HCT116 (cell line): ENCODE measurements around the gene TEX101. TPM values are rescaled to one million over a fixed set of nuclear protein-coding genes. Genes with fewer than 3 reads are reported as not detected.
"Not testable (repeated sequence)": the region's sequence is repeated elsewhere in the genome, so short reads cannot be mapped to it uniquely, and the experiment has no call there.

ENCODE experiments used
- ATAC-seq: fragments of 200-7000 bp; cut with Tn5 transposase; 2 replicates; pipeline ENCODE4 v1.9.1; 2020; ENCODE audit warnings: mild to moderate bottlenecking, moderate library complexity
- BruUV-seq: library from RNA; stranded (reverse); fragments of 400-500 nt; replicated peaks from 2 replicates; lab custom pipeline; 2021; lab: Mats Ljungman, UMichigan
- CTCF ChIA-PET: fragments of 300-600 bp; sonication (Branson Sonifier 250); formaldehyde crosslinking; loops from one replicate; lab custom pipeline; 2021; ENCODE audit warnings: antibody characterized with exemption; lab: Charles Lee
- POLR2A ChIA-PET: fragments of 300-600, 350-600 bp; sonication (Branson Sonifier 250); formaldehyde crosslinking; loops from one replicate; lab custom pipeline; 2021; ENCODE audit warnings: antibody characterized with exemption; lab: Charles Lee
- RAD21 ChIA-PET, 2 experiments: fragments of 300-600 bp; sonication (Branson Sonifier 250); formaldehyde crosslinking; loops; one replicate each; lab custom pipeline; 2023; ENCODE audit warnings: low total read pairs in 2 of 2; ENCODE audit not compliant: uncharacterized antibody in 2 of 2, unreplicated experiment in 2 of 2, low non-redundant PET in 1 of 2; lab: Charles Lee
- DNase-seq: peaks from one replicate; pipeline ENCODE4 v3.0.0-alpha.2; 2010; ENCODE audit warnings: low read depth, low spot score
- H2AFZ ChIP-seq: fragments of 200-600 bp; shearing (Covaris generic), sonication (generic); 2 replicates; pipeline ENCODE4 v1.6.1; 2017; ENCODE audit warnings: low read depth, mixed run types, mixed read lengths, antibody characterized with exemption, low read length; ENCODE audit not compliant: poor library complexity, severe bottlenecking
- H3K27ac ChIP-seq: 2 replicates; pipeline ENCODE4 v1.5.1; 2012; ENCODE audit warnings: low read depth, low read length
- H3K27me3 ChIP-seq: fragments of 200-600 bp; sonication (generic); 2 replicates; pipeline ENCODE4 v1.6.1; 2016; ENCODE audit warnings: mixed run types, low read length, mixed read lengths; ENCODE audit not compliant: insufficient read depth
- H3K36me3 ChIP-seq, 2 experiments: fragments of 200-500 bp in 1 of 2; fragments of 200-600 bp in 1 of 2; sonication (Bioruptor generic) in 1 of 2; sonication (generic) in 1 of 2; 2 replicates each; pipeline versions ENCODE4 v1.5.1 to v1.6.1; 2014 to 2016; ENCODE audit warnings: low read length in 2 of 2, inconsistent platforms in 1 of 2, mixed read lengths in 1 of 2, mixed run types in 1 of 2; ENCODE audit not compliant: insufficient read depth in 2 of 2, control insufficient read depth in 1 of 2
- H3K4me1 ChIP-seq, 2 experiments: fragments of 200-600 bp in 1 of 2; sonication (generic) in 1 of 2; 2 replicates each; pipeline versions ENCODE4 v1.5.1 to v1.6.1; 2012 to 2017; ENCODE audit warnings: low read length in 2 of 2, inconsistent platforms in 1 of 2, mild to moderate bottlenecking in 1 of 2, mixed read lengths in 1 of 2, mixed run types in 1 of 2, moderate library complexity in 1 of 2; ENCODE audit not compliant: insufficient read depth in 2 of 2, control insufficient read depth in 1 of 2
- H3K4me2 ChIP-seq: fragments of 200-600 bp; sonication (generic); 2 replicates; pipeline ENCODE4 v1.6.1; 2017; ENCODE audit warnings: mixed run types, low read length, mixed read lengths
- H3K4me3 ChIP-seq, 2 experiments: fragments of 200-600 bp in 1 of 2; sonication (generic) in 1 of 2; replicated peaks in 1 of 2; 2 replicates each; pipeline ENCODE4 v1.5.1; 2011 to 2016; ENCODE audit warnings: low read length in 2 of 2, control low read depth in 1 of 2, low read depth in 1 of 2, mild to moderate bottlenecking in 1 of 2, mixed read lengths in 1 of 2, mixed run types in 1 of 2
- H3K79me2 ChIP-seq: fragments of 200-600 bp; sonication (generic); 2 replicates; pipeline ENCODE4 v1.6.1; 2017; ENCODE audit warnings: mild to moderate bottlenecking, mixed run types, low read length, moderate library complexity, mixed read lengths; ENCODE audit not compliant: insufficient read depth
- H3K9ac ChIP-seq: fragments of 200-600 bp; sonication (generic); 2 replicates; pipeline ENCODE4 v1.6.1; 2016; ENCODE audit warnings: low read length, mixed read lengths
- H3K9me2 ChIP-seq: fragments of 200-600 bp; sonication (generic), shearing (Covaris generic); 2 replicates; pipeline ENCODE4 v1.6.1; 2017; ENCODE audit warnings: mixed run types, mild to moderate bottlenecking, moderate library complexity; ENCODE audit not compliant: insufficient read depth
- H3K9me3 ChIP-seq, 2 experiments: fragments of 200-500 bp in 1 of 2; fragments of 200-600 bp in 1 of 2; sonication (Bioruptor generic) in 1 of 2; sonication (generic) in 1 of 2; 2 replicates each; pipeline ENCODE4 v1.6.1; 2014 to 2017; ENCODE audit warnings: low read length in 2 of 2, mixed read lengths in 2 of 2, inconsistent platforms in 1 of 2, low read depth in 1 of 2, mild to moderate bottlenecking in 1 of 2, mixed run types in 1 of 2, moderate library complexity in 1 of 2; ENCODE audit not compliant: control insufficient read depth in 1 of 2, insufficient read depth in 1 of 2
- H4K20me1 ChIP-seq: fragments of 200-600 bp; sonication (generic), shearing (Covaris generic); 2 replicates; pipeline ENCODE4 v1.6.1; 2017; ENCODE audit warnings: mixed run types, mild to moderate bottlenecking, moderate library complexity; ENCODE audit not compliant: insufficient read depth
- EZH2 ChIP-seq: fragments of 200-600 bp; sonication (generic); IDR thresholded peaks from 2 replicates; pipeline ENCODE4 v1.6.1; 2017; ENCODE audit warnings: antibody characterized with exemption, mixed run types
- SRF ChIP-seq: IDR thresholded peaks from 2 replicates; pipeline ENCODE4 v1.6.1; 2012; ENCODE audit warnings: low read depth
- YY1 ChIP-seq: IDR thresholded peaks from 2 replicates; pipeline ENCODE4 v1.6.1; 2011; ENCODE audit warnings: low read length, low read depth, moderate library complexity, mild to moderate bottlenecking; ENCODE audit not compliant: insufficient replicate concordance; ENCODE audit errors: extremely low read depth
- intact Hi-C: fragments of 100-400 bp; cut with micrococcal nuclease; formaldehyde crosslinking; loops from 2 replicates; pipeline ENCODE4 v1.10.0; 2022
- total RNA-seq: library from RNA; stranded (reverse); gene quantifications from one replicate; pipeline ENCODE4 v1.2.1, GENCODE V29; 2021; ENCODE audit not compliant: unreplicated experiment
- TF ChIP-seq, protein P1 (sequence below): IDR thresholded peaks from 2 replicates; pipeline ENCODE4 v1.6.1; 2012
- TF ChIP-seq, protein P2 (sequence below): IDR thresholded peaks from 2 replicates; pipeline ENCODE4 v1.6.1; 2012; ENCODE audit warnings: low read depth

TEX101 gene
- total RNA-seq, 1 experiment from 2014 or later = not detected

DNA sequence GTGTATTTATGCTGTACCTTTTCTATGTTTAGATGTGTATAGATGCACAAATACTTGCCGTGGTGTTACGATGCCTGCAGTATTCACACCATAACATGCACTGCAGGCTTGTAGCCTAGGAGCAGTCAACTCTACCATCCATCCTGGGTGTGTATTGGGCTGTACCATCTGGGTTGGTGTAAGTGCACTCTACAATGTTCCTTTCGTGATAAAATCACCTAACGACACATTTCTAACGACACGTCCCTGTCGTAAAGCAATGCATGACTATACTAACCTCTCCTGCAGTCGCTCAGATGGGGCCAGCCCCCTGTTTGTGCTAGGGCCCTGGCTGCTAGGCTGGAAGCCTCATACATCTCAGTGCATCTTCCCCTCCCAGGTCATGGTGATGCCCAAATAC, 42.8 kb upstream of the TEX101 start:
- ChIA-PET CTCF (no interaction called here), POLR2A (no interaction called here), RAD21 (no interaction called here)
- intact Hi-C loops = no loop called here
- Histone ChIP-seq H3K9ac (no peak overlapping the region), H2AFZ (no peak overlapping the region), H4K20me1 (no peaks in the 10 kb centered on the region), H3K79me2 (no peaks in the 10 kb centered on the region), H3K36me3 (no peaks in the 10 kb centered on the region), H3K4me3 (no peak overlapping the region), H3K4me1 (no peaks in the 10 kb centered on the region), H3K4me2 (no peak overlapping the region), H3K9me2 (no peaks in the 10 kb centered on the region), H3K9me3 (no peaks in the 10 kb centered on the region), H3K27me3 (peaks cover 21% of the 10 kb centered on the region; the same call in 1 of the 2 replicates), H3K27ac (no peak overlapping the region)
- DNase-seq (no peak), ATAC-seq (no peak)
- BruUV-seq = no TSS peak
- TF ChIP-seq SRF (no peak), EZH2 (no peak)

DNA sequence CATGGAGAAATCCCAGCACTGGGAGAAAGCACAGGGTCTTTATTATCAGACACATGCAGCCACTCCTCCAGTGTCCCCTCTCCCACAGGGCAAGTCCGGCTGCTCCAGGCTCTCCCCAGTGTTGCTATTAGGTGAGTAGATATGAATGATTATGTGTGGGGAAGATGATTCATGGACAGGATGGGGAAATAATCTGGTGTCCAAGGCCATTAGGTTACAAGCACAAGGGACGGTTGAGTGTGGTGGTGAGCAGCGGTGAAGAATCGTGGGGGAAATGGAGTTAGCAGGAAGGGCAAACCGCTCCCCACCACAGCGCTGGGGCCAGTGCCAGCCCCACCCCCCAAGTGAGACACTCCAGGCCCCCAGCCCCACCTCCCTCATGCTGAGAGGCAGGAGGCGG, 42.2 kb upstream of the TEX101 start:
- no peaks in the 10 kb centered on the region for H4K20me1 ChIP-seq
- H3K9me3 ChIP-seq = no peaks in the 10 kb centered on the region
- POLR2A ChIA-PET = no interaction called here
- RAD21 ChIA-PET = no interaction called here
- no peaks in the 10 kb centered on the region for H3K4me1 ChIP-seq
- H3K27ac ChIP-seq = no peak overlapping the region
- H3K9me2 ChIP-seq = no peaks in the 10 kb centered on the region
- H3K4me2 ChIP-seq = no peak overlapping the region
- no peaks in the 10 kb centered on the region for H3K36me3 ChIP-seq
- CTCF ChIA-PET = no interaction called here
- no peak for TF ChIP-seq YY1
- TF ChIP-seq, protein P1, sequence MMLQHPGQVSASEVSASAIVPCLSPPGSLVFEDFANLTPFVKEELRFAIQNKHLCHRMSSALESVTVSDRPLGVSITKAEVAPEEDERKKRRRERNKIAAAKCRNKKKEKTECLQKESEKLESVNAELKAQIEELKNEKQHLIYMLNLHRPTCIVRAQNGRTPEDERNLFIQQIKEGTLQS = no peak
- TF ChIP-seq, protein P2, sequence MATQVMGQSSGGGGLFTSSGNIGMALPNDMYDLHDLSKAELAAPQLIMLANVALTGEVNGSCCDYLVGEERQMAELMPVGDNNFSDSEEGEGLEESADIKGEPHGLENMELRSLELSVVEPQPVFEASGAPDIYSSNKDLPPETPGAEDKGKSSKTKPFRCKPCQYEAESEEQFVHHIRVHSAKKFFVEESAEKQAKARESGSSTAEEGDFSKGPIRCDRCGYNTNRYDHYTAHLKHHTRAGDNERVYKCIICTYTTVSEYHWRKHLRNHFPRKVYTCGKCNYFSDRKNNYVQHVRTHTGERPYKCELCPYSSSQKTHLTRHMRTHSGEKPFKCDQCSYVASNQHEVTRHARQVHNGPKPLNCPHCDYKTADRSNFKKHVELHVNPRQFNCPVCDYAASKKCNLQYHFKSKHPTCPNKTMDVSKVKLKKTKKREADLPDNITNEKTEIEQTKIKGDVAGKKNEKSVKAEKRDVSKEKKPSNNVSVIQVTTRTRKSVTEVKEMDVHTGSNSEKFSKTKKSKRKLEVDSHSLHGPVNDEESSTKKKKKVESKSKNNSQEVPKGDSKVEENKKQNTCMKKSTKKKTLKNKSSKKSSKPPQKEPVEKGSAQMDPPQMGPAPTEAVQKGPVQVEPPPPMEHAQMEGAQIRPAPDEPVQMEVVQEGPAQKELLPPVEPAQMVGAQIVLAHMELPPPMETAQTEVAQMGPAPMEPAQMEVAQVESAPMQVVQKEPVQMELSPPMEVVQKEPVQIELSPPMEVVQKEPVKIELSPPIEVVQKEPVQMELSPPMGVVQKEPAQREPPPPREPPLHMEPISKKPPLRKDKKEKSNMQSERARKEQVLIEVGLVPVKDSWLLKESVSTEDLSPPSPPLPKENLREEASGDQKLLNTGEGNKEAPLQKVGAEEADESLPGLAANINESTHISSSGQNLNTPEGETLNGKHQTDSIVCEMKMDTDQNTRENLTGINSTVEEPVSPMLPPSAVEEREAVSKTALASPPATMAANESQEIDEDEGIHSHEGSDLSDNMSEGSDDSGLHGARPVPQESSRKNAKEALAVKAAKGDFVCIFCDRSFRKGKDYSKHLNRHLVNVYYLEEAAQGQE = no peak
- DNase-seq = no peak
- H3K4me3 ChIP-seq = no peak overlapping the region
- H3K9ac ChIP-seq = no peak overlapping the region
- H3K27me3 ChIP-seq = peaks cover 21% of the 10 kb centered on the region; the same call in 1 of the 2 replicates
- H3K79me2 ChIP-seq = no peaks in the 10 kb centered on the region
- H2AFZ ChIP-seq = no peak overlapping the region
- intact Hi-C loops = no loop called here
- no TSS peak for BruUV-seq
- no peak for ATAC-seq

DNA sequence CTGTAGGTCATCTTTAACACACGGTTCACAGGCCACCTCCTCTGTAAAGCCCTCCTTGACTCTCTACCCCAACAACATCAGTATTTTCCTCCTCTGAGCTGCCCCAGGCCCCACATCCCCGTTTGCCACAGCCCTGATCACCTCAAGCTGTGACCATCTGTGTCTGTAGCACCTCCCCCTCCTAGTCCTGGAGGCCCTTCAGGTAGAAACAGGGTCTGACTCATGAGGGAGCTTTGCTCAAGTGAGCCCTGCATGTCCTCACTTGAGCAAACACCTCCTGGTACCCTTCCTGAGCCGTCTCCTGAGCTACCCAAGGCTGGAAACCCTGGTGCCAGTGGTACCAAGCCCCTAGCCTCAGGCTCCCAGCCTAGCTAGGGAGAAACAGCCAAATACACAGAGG, 37.1 kb upstream of the TEX101 start:
- H2AFZ ChIP-seq, intact Hi-C loops, H3K27ac ChIP-seq, H3K9me2 ChIP-seq, H3K27me3 ChIP-seq, BruUV-seq, RAD21 ChIA-PET, H3K9ac ChIP-seq, H3K4me2 ChIP-seq, H3K9me3 ChIP-seq, H3K4me3 ChIP-seq, H3K4me1 ChIP-seq, H4K20me1 ChIP-seq, POLR2A ChIA-PET, H3K79me2 ChIP-seq, H3K36me3 ChIP-seq, CTCF ChIA-PET, DNase-seq: not testable (repeated sequence)
- 0 out of 2 replicates have a peak, but pooled peaks have one; percentile 42 for ATAC-seq
